Keratinocyte (primary cell): ENCODE data around the gene TFF3. TPM values are rescaled to one million over a fixed set of nuclear protein-coding genes. Genes with fewer than 3 reads are reported as not detected.

Experiments
- DNase-seq: peaks from one replicate; pipeline ENCODE4 v3.0.0-alpha.2; 2011; ENCODE audit warnings: low read depth, missing footprints, low spot score
- FAIRE-seq: peaks from 2 replicates; lab custom pipeline; 2011; peaks lifted over from hg19 to GRCh38; lab: Jason Lieb, UNC
- H2AFZ ChIP-seq: 2 replicates; pipeline ENCODE4 v1.6.0; 2012; ENCODE audit warnings: low read length, control low read depth, inconsistent platforms; ENCODE audit not compliant: control insufficient read depth
- H3K27ac ChIP-seq: 2 replicates; pipeline ENCODE4 v1.5.1; 2011; ENCODE audit warnings: low read length; ENCODE audit not compliant: control insufficient read depth, insufficient read depth
- H3K27me3 ChIP-seq: 3 replicates; pipeline ENCODE4 v1.6.0; 2011; ENCODE audit warnings: low read length; ENCODE audit not compliant: control insufficient read depth, insufficient read depth; ENCODE audit errors: extremely low read depth
- H3K36me3 ChIP-seq, 2 experiments: 2 replicates in 1 of 2; 3 replicates in 1 of 2; pipeline ENCODE4 v1.5.1; 2011; ENCODE audit warnings: low read length in 2 of 2, mild to moderate bottlenecking in 1 of 2; ENCODE audit not compliant: control insufficient read depth in 2 of 2, insufficient read depth in 2 of 2; ENCODE audit errors: extremely low read depth in 1 of 2
- H3K4me1 ChIP-seq: 3 replicates; pipeline ENCODE4 v1.5.1; 2011; ENCODE audit warnings: low read length; ENCODE audit not compliant: control insufficient read depth, insufficient read depth; ENCODE audit errors: extremely low read depth
- H3K4me2 ChIP-seq: 3 replicates; pipeline ENCODE4 v1.6.0; 2011; ENCODE audit warnings: low read depth, low read length; ENCODE audit not compliant: control insufficient read depth, insufficient read depth; ENCODE audit errors: extremely low read depth
- H3K4me3 ChIP-seq, 3 experiments: fragments of 200-600 bp in 1 of 3; sonication (generic) in 1 of 3; 2 replicates in 2 of 3; 3 replicates in 1 of 3; pipeline ENCODE4 v1.5.1; 2011 to 2016; ENCODE audit warnings: low read length in 3 of 3, mild to moderate bottlenecking in 3 of 3, control low read depth in 2 of 3, inconsistent platforms in 1 of 3, low read depth in 1 of 3, mixed read lengths in 1 of 3, mixed run types in 1 of 3, moderate library complexity in 1 of 3; ENCODE audit not compliant: control insufficient read depth in 2 of 3, insufficient read depth in 2 of 3; ENCODE audit errors: extremely low read depth in 1 of 3
- H3K79me2 ChIP-seq: 2 replicates; pipeline ENCODE4 v1.6.0; 2012; ENCODE audit warnings: low read length; ENCODE audit not compliant: control insufficient read depth, insufficient read depth
- H3K9ac ChIP-seq: 3 replicates; pipeline ENCODE4 v1.6.0; 2011; ENCODE audit warnings: low read length; ENCODE audit not compliant: control insufficient read depth, insufficient read depth; ENCODE audit errors: extremely low read depth
- H3K9me1 ChIP-seq: 3 replicates; pipeline ENCODE4 v1.6.0; 2011; ENCODE audit warnings: low read length; ENCODE audit not compliant: control insufficient read depth, insufficient read depth; ENCODE audit errors: extremely low read depth
- H3K9me3 ChIP-seq: 2 replicates; pipeline ENCODE4 v1.5.1; 2012; ENCODE audit warnings: low read depth, low read length; ENCODE audit not compliant: control insufficient read depth
- H4K20me1 ChIP-seq: 3 replicates; pipeline ENCODE4 v1.6.0; 2011; ENCODE audit warnings: low read length; ENCODE audit not compliant: control insufficient read depth, insufficient read depth; ENCODE audit errors: extremely low read depth
- CTCF ChIP-seq, 3 experiments: IDR thresholded peaks in 1 of 3; conservative IDR thresholded peaks in 1 of 3; optimal IDR thresholded peaks in 1 of 3; 2 replicates in 2 of 3; 3 replicates in 1 of 3; pipeline versions ENCODE3 to v1.5.1; 2011; ENCODE audit warnings: low read length in 3 of 3, mild to moderate bottlenecking in 3 of 3, moderate library complexity in 2 of 3, control low read depth in 1 of 3, inconsistent platforms in 1 of 3; ENCODE audit not compliant: insufficient read depth in 2 of 3; ENCODE audit errors: extremely low read depth in 1 of 3
- EZH2 ChIP-seq: IDR thresholded peaks from one replicate; pipeline ENCODE4 v1.6.1; 2012; ENCODE audit warnings: inconsistent platforms, mild to moderate bottlenecking, low read length, moderate library complexity
- dilution Hi-C: fragments of 300-500 bp; cut with MboI; formaldehyde crosslinking; loops from one replicate; pipeline ENCODE4 v1.7.0; 2020; ENCODE audit warnings: low sequenced_read_pairs; ENCODE audit not compliant: extremely low pct_ligation_motif_present
- polyA plus RNA-seq, 5 experiments: library from polyadenylated mRNA; depleted of rRNA in 3 of 5; stranded (reverse) in 3 of 5; stranded (forward) in 1 of 5; unstranded in 1 of 5; fragments of >200 nt; gene quantifications; 1 replicate in 1 of 5; 2 replicates in 3 of 5; 3 replicates in 1 of 5; pipeline versions ENCODE4 v1.2.1 to v1.2.3, GENCODE V29; 2011 to 2012; ENCODE audit warnings: missing spikeins in 2 of 5, low read depth in 1 of 5, low replicate concordance in 1 of 5

TFF3 gene
- polyA plus RNA-seq, 1 donor (not counting 4 experiments of a cell fraction or from before 2014, with no cell fraction given) = not detected

DNA sequence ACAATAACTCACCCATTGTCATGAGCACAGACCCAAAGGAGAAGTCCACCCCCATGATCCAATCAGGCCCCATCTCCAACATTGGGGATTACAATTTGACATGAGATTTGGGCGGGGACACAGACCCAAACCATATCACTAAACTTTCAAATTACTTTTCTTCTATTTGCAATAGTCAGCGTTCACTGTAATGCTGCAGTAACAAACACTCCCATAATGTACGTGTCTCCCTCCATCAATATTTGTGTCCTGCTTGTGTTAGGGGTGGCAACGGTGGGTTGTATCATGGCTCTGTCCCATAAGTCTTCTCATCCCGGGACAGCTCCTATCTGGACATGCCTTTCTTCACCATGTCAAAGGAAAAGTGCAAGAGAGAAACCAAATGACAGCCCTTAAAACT is 26.2 kb downstream of the TFF3 start:
- dilution Hi-C loops = no loop called here
- no peak overlapping the region for H3K27ac ChIP-seq
- H3K9me3 ChIP-seq = peaks cover 2% of the 10 kb centered on the region
- H4K20me1 ChIP-seq = no peaks in the 10 kb centered on the region
- TF ChIP-seq EZH2 (no peak), CTCF (optimal IDR thresholded peaks at IDR 0.05 in 1 of 3, IDR thresholded peaks at IDR 0.05 in 1 of 3, conservative IDR thresholded peaks at IDR 0.05 in 1 of 3; ENCODE audit: extremely low read depth in 1 of 3, insufficient read depth in 2 of 3, low read length in 3 of 3) (no peak)
- DNase-seq (no peak), FAIRE-seq (no peak)
- H3K9me1 ChIP-seq = no peaks in the 10 kb centered on the region
- no peak overlapping the region for H3K4me2 ChIP-seq
- no peaks in the 10 kb centered on the region for H3K36me3 ChIP-seq
- H2AFZ ChIP-seq = no peak overlapping the region
- no peaks in the 10 kb centered on the region for H3K27me3 ChIP-seq
- no peaks in the 10 kb centered on the region for H3K4me1 ChIP-seq
- H3K9ac ChIP-seq = no peak overlapping the region
- no peak overlapping the region for H3K4me3 ChIP-seq
- no peaks in the 10 kb centered on the region for H3K79me2 ChIP-seq

DNA sequence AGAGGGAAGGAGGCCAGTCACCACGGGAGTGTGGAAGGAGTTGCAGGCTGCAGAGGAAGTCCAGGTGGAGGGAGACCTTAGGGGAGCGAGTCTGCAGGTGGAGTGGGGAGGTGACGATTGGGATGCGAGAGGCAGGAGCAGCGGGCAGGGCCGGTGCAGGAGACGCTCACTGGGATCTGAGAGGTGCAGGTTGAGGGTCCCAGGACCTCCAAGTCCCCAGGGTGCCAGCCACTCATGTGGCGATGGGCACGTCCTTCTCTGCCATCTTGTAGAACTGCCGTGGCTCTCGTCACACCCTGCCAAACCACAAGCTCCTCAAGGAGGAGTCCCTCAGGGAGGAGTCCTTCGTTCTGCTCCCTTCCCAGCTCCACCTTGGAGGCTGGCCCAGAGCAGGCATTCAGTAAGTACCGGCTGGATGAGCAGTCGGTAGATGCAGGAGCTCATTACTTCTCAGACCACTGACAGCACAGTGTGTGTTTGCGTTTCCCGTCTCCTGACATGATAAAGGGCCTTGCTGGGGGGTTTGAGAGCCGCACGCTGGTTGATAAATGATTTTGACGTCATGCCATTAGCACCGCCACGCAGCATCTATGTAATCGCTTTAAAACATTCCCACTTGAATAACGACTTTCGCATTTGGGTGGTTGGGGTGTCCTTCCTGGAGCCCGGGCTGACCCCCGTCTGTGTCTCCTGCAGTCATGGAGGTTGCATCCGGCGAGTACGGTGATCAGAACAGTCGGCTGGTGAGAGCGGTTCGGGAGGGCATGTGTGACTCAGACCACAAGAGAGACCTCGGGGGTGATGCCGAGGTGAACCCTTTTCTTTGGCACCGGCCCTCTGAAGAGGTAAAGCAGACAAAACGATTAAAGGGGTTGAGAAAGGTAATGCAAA is 27.8 kb downstream of the TFF3 start:
- H3K9me3 ChIP-seq = no peaks in the 10 kb centered on the region
- dilution Hi-C loops = no loop called here
- no peaks in the 10 kb centered on the region for H3K9me1 ChIP-seq
- no peaks in the 10 kb centered on the region for H3K27me3 ChIP-seq
- no peak overlapping the region for H3K27ac ChIP-seq
- H3K4me2 ChIP-seq = no peak overlapping the region
- H4K20me1 ChIP-seq = no peaks in the 10 kb centered on the region
- DNase-seq = no peak
- TF ChIP-seq CTCF (optimal IDR thresholded peaks at IDR 0.05 in 1 of 3, IDR thresholded peaks at IDR 0.05 in 1 of 3, conservative IDR thresholded peaks at IDR 0.05 in 1 of 3; ENCODE audit: extremely low read depth in 1 of 3, insufficient read depth in 2 of 3, low read length in 3 of 3) = no peak
- TF ChIP-seq EZH2 = no peak
- H3K36me3 ChIP-seq = no peaks in the 10 kb centered on the region
- no peak overlapping the region for H3K4me3 ChIP-seq
- no peak overlapping the region for H2AFZ ChIP-seq
- FAIRE-seq = no peak
- H3K4me1 ChIP-seq = no peaks in the 10 kb centered on the region
- no peaks in the 10 kb centered on the region for H3K79me2 ChIP-seq
- H3K9ac ChIP-seq = no peak overlapping the region
